Neutrophil (primary cell): ENCODE results near the gene TXNRD3.

Experiments
- H3K27ac ChIP-seq: fragments of 200-600 bp; sonication (generic); 2 replicates; pipeline ENCODE4 v1.5.1; 2016; ENCODE audit warnings: mild to moderate bottlenecking, moderate library complexity
- H3K27me3 ChIP-seq: fragments of 200-600 bp; sonication (generic); 2 replicates; pipeline ENCODE4 v1.6.0; 2016; ENCODE audit warnings: mild to moderate bottlenecking
- H3K36me3 ChIP-seq: fragments of 200-600 bp; sonication (generic); 2 replicates; pipeline ENCODE4 v1.5.1; 2017
- H3K4me1 ChIP-seq, 2 experiments: fragments of 200-600 bp in 1 of 2; sonication (generic) in 1 of 2; 1 replicate in 1 of 2; 2 replicates in 1 of 2; pipeline versions ENCODE4 v1.5.1 to v1.6.1; 2013 to 2016; ENCODE audit warnings: low read depth in 1 of 2, low read length in 1 of 2, mild to moderate bottlenecking in 1 of 2, moderate library complexity in 1 of 2; ENCODE audit not compliant: control insufficient read depth in 1 of 2, insufficient read depth in 1 of 2
- H3K4me3 ChIP-seq, 2 experiments: fragments of 200-600 bp in 1 of 2; sonication (generic) in 1 of 2; 1 replicate in 1 of 2; 2 replicates in 1 of 2; pipeline ENCODE4 v1.5.1; 2013 to 2016; ENCODE audit warnings: low read depth in 1 of 2, low read length in 1 of 2, mild to moderate bottlenecking in 1 of 2, moderate library complexity in 1 of 2
- H3K9me3 ChIP-seq: fragments of 200-600 bp; sonication (generic); 2 replicates; pipeline ENCODE4 v1.5.1; 2016
- TF ChIP-seq, protein P1 (sequence below): fragments of 200-600 bp; sonication (generic); IDR thresholded peaks from 2 replicates; pipeline ENCODE4 v1.5.1; 2016; ENCODE audit warnings: antibody characterized with exemption

The TXNRD3 gene

DNA sequence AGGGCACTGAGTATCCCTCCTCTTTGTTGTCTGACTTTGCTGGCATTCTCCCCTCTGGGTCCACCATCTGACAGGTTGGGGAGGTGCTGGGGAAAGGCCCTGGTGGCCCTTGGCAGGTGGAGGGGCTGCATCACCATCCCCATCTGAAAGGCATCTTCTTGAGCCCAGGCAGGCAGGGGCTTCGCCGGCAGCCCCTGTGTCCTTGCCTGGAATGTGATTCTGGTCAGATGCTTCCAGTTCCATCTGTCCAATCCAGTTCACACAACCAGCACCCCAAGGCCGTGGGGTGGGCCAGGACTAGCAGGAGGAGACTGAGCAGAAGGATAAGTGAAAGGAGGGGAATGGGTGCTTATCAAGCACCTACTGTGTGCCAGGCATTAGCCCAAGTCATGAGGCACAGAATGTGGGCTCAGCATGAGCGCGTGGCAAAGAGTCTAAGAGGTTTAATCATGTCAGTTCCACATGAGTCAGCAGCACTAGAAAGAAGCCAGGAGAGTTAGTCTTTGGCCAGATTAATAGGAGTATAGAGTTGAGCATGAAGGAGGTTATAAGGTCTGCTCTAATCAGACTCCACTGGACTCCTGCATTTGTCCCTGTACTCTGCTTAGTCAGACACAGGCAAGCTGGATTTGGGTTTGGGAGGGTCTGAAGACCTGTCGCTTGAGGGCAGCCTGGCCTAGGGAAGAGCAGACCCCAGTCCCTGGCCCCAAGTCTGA, 10.5 kb upstream of the TXNRD3 start:
- no peaks in the 10 kb centered on the region for H3K4me1 ChIP-seq
- H3K27ac ChIP-seq: no peak overlapping the region
- no peaks in the 10 kb centered on the region for H3K9me3 ChIP-seq
- TF ChIP-seq, protein P1, sequence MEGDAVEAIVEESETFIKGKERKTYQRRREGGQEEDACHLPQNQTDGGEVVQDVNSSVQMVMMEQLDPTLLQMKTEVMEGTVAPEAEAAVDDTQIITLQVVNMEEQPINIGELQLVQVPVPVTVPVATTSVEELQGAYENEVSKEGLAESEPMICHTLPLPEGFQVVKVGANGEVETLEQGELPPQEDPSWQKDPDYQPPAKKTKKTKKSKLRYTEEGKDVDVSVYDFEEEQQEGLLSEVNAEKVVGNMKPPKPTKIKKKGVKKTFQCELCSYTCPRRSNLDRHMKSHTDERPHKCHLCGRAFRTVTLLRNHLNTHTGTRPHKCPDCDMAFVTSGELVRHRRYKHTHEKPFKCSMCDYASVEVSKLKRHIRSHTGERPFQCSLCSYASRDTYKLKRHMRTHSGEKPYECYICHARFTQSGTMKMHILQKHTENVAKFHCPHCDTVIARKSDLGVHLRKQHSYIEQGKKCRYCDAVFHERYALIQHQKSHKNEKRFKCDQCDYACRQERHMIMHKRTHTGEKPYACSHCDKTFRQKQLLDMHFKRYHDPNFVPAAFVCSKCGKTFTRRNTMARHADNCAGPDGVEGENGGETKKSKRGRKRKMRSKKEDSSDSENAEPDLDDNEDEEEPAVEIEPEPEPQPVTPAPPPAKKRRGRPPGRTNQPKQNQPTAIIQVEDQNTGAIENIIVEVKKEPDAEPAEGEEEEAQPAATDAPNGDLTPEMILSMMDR: no peak
- no peaks in the 10 kb centered on the region for H3K36me3 ChIP-seq
- no peak overlapping the region for H3K4me3 ChIP-seq
- H3K27me3 ChIP-seq: peaks cover 23% of the 10 kb centered on the region

- Histone ChIP-seq H3K4me1 (no peaks in the 10 kb centered on the region), H3K9me3 (no peaks in the 10 kb centered on the region), H3K27me3 (peaks cover 30% of the 10 kb centered on the region), H3K4me3 (no peak overlapping the region), H3K27ac (no peak overlapping the region), H3K36me3 (no peaks in the 10 kb centered on the region)
- TF ChIP-seq, protein P1: no peak
These were observed 9.8 kb upstream of the TXNRD3 start for GRCh38 chr3:126664591-126665214.

DNA sequence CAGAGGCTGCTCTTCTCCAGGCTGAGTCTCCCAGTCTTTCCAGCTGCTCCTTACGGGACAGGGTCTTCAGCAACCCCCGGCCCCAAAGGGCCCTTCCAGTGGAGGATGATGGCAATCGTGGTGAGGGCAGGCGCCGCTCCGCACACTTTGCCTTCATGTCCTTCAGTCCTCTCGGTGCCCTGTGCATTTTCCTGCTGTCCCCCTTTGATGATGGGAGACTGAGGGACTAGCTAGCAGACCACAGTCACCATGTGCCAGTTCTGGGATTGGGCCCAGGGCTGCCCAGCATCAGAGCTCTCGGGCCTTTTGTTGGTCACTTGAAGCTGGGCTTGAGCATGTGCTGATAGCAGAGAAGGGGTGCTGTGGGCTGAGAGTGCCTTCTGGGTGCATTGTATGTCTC, 8.8 kb upstream of the TXNRD3 start:
- H3K4me3 ChIP-seq: no peak overlapping the region
- no peak overlapping the region for H3K27ac ChIP-seq
- H3K36me3 ChIP-seq: no peaks in the 10 kb centered on the region
- peaks cover 34% of the 10 kb centered on the region for H3K27me3 ChIP-seq
- H3K4me1 ChIP-seq: no peaks in the 10 kb centered on the region
- TF ChIP-seq, protein P1: no peak
- H3K9me3 ChIP-seq: no peaks in the 10 kb centered on the region

DNA sequence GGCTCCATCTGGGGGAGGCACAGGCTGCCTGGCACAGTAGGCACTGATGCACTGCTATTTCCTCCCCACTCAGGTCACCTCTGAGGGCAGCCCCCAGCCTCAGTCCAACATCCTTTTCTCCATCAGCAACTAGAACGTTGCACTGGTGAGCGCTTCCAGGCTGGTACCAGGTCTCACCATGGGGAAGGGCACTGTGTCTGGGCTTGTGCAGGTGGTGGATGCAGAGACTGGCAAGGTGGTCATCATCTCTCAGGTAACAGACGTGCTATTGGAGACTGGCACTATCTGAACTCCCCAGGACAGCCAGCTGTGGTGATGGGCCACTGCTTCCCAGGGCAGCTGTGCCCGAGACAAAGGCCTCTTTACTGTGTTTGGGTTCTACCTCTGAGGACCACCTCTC, 8.3 kb upstream of the TXNRD3 start:
- Histone ChIP-seq H3K36me3 (no peaks in the 10 kb centered on the region), H3K27ac (no peak overlapping the region)

DNA sequence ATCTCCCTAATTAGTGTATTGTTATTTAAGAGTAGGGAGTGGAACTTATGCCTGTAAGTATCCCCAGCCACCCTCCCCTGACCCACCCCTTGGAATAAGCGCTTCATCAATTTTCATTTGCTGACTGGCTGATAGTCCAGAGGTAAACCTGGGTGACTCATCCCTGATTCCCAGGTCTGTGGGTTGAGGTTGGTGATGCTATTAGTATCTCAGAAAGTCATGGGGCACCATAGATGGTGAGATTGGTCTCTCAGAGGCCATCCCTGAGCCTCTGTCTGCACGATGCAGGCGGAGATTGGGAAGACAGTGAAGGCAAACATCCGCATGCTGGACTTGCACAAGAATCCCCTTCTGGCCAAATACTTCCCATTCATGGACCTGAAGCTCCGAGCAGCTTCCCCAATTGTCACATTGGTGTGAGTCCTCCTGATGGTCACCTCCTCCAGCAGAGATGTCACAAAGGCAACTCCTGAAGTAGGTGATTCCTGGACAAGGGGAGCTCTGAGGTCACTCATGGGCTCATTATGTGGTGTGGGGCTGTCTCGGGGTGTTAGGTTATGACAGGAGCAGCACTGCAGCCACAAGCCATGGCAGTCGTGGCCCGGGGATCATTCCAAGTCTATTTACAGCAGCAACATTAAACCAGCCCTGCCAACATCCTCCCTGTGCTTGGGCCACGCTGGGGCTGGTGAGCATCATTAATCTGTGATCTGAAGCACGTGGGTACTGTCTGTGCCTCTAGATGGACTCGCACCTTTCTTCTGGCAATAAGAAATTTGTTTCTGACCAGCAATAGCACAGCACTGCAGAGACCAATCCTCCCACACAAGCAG, 6.8 kb upstream of the TXNRD3 start:
- H3K27me3 ChIP-seq: peaks cover 36% of the 10 kb centered on the region
- H3K9me3 ChIP-seq: no peaks in the 10 kb centered on the region
- H3K36me3 ChIP-seq: no peaks in the 10 kb centered on the region
- TF ChIP-seq, protein P1: no peak
- H3K4me3 ChIP-seq: no peak overlapping the region
- no peak overlapping the region for H3K27ac ChIP-seq
- H3K4me1 ChIP-seq: no peaks in the 10 kb centered on the region

More for the DNA sequence above, 8.3 kb upstream of the TXNRD3 start:
- no peaks in the 10 kb centered on the region for H3K4me1 ChIP-seq
- no peak overlapping the region for H3K4me3 ChIP-seq
- H3K27me3 ChIP-seq: peaks cover 34% of the 10 kb centered on the region
- TF ChIP-seq, protein P1: no peak
- no peaks in the 10 kb centered on the region for H3K9me3 ChIP-seq
